Fibroblast of villous mesenchyme (primary cell): ENCODE results near the gene EOGT. TPM values are rescaled to one million over a fixed set of nuclear protein-coding genes. Genes with fewer than 3 reads are reported as not detected.
A peak's percentile ranks its signal among the peaks of the same experiment; 100 is the strongest.

ENCODE experiments used
- DNase-seq: peaks from one replicate; pipeline ENCODE4 v3.0.0-alpha.2; 2010; ENCODE audit warnings: low read depth
- H3K4me3 ChIP-seq: 2 replicates; pipeline ENCODE4 v1.5.1; 2011; ENCODE audit warnings: low read depth, mild to moderate bottlenecking, low read length
- total RNA-seq: library from RNA; depleted of rRNA; stranded (reverse); fragments of >200 nt; gene quantifications from 2 replicates; pipeline ENCODE4 v1.2.3, GENCODE V29; 2012
- TF ChIP-seq, protein P1 (sequence below): IDR thresholded peaks from 2 replicates; pipeline ENCODE4 v1.5.1; 2012; ENCODE audit warnings: low read depth, mild to moderate bottlenecking, low read length; ENCODE audit not compliant: insufficient read depth

EOGT gene
- total RNA-seq, 1 donor = 68.2 TPM

DNA sequence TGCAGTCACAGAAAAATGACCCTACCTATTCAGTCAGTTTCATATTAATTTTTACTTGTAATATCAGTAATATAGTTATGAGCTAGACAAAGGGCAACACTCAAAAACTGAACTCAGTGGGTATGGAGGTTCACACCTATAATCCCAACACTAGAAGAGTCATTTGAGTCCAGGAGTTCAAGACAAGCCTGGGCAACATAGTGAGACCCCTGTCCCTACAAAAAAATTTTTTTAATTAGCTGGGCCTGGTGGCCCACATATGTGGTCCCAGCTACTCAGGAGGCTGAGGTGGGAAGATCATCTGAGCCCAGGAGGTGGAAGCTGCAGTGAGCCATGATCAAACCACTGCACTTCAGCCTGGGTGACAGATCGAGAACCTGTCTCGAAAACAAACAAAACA is 35.5 kb upstream of the EOGT start:
- TF ChIP-seq, protein P1, sequence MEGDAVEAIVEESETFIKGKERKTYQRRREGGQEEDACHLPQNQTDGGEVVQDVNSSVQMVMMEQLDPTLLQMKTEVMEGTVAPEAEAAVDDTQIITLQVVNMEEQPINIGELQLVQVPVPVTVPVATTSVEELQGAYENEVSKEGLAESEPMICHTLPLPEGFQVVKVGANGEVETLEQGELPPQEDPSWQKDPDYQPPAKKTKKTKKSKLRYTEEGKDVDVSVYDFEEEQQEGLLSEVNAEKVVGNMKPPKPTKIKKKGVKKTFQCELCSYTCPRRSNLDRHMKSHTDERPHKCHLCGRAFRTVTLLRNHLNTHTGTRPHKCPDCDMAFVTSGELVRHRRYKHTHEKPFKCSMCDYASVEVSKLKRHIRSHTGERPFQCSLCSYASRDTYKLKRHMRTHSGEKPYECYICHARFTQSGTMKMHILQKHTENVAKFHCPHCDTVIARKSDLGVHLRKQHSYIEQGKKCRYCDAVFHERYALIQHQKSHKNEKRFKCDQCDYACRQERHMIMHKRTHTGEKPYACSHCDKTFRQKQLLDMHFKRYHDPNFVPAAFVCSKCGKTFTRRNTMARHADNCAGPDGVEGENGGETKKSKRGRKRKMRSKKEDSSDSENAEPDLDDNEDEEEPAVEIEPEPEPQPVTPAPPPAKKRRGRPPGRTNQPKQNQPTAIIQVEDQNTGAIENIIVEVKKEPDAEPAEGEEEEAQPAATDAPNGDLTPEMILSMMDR = no peak
- no peak overlapping the region for H3K4me3 ChIP-seq
- no peak for DNase-seq

GRCh38 chr3:69044608-69045007 is 31.1 kb upstream of the EOGT start:
- H3K4me3 ChIP-seq = no peak overlapping the region
- TF ChIP-seq, protein P1 = no peak
- peak; percentile 27 for DNase-seq

GRCh38 chr3:69033470-69033869 is 20.0 kb upstream of the EOGT start:
- H3K4me3 ChIP-seq = no peak overlapping the region
- TF ChIP-seq, protein P1 = no peak
- DNase-seq = peak; percentile 84

- TF ChIP-seq, protein P1 = no peak
- no peak overlapping the region for H3K4me3 ChIP-seq
- no peak for DNase-seq
Observed at GRCh38 chr3:69032737-69033136, 19.3 kb upstream of the EOGT start.

GRCh38 chr3:69032142-69032541 is 18.7 kb upstream of the EOGT start:
- peak; percentile 74 for DNase-seq
- H3K4me3 ChIP-seq = no peak overlapping the region
- TF ChIP-seq, protein P1 = no peak

DNA sequence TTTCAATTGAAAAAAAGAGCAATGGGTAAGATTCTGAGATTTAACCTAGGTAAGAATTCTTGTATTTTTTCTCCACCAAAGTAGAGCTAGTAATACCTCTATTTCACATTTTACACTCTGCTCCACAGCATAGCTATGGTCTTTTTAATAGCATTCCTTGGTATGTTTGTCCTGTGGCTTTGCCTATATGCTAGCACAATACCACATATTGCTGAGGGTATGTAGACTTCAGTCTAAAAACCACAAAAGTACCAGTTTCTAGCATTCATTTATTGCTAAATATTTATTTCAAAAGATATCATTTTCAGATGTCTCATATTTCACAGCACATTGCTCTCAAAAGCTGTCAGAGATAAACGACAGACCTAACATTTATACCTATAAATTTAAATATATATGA is 18.2 kb upstream of the EOGT start:
- no peak for DNase-seq
- no peak overlapping the region for H3K4me3 ChIP-seq
- TF ChIP-seq, protein P1 = no peak

- H3K4me3 ChIP-seq = no peak overlapping the region
- TF ChIP-seq, protein P1 = no peak
- DNase-seq = no peak
Observed at GRCh38 chr3:69020857-69021256, 7.4 kb upstream of the EOGT start.
